H9 (cell line): Measurements from ENCODE around the gene NDC80. TPM values are rescaled to one million over a fixed set of nuclear protein-coding genes. Genes with fewer than 3 reads are reported as not detected.

Experiments
- DNase-seq: peaks from one replicate; pipeline ENCODE4 v3.0.0-alpha.2; 2017
- H2AFZ ChIP-seq: one replicate; pipeline ENCODE4 v1.6.1; 2013; ENCODE audit warnings: mild to moderate bottlenecking, low read length, control low read depth, moderate library complexity
- H2AK5ac ChIP-seq: 2 replicates; pipeline ENCODE4 v1.6.1; 2013; ENCODE audit warnings: low read length, control low read depth, mixed read lengths; ENCODE audit not compliant: insufficient read length
- H2BK120ac ChIP-seq: one replicate; pipeline ENCODE4 v1.6.1; 2013; ENCODE audit warnings: low read depth, mild to moderate bottlenecking, low read length, control low read depth, inconsistent platforms; ENCODE audit not compliant: poor library complexity, severe bottlenecking
- H2BK12ac ChIP-seq: 2 replicates; pipeline ENCODE4 v1.6.1; 2013; ENCODE audit warnings: low read length, control low read depth, mixed read lengths, low read depth; ENCODE audit not compliant: insufficient read length
- H2BK15ac ChIP-seq: 2 replicates; pipeline ENCODE4 v1.6.1; 2013; ENCODE audit warnings: low read depth, low read length, control low read depth
- H2BK20ac ChIP-seq: one replicate; pipeline ENCODE4 v1.6.1; 2013; ENCODE audit warnings: low read depth, mild to moderate bottlenecking, low read length, control low read depth, inconsistent platforms; ENCODE audit not compliant: poor library complexity, severe bottlenecking
- H2BK5ac ChIP-seq: 2 replicates; pipeline ENCODE4 v1.6.1; 2013; ENCODE audit warnings: low read length, control low read depth, mixed read lengths; ENCODE audit not compliant: insufficient read length
- H3K14ac ChIP-seq: 2 replicates; pipeline ENCODE4 v1.6.1; 2013; ENCODE audit warnings: low read length, control low read depth; ENCODE audit not compliant: insufficient read depth
- H3K18ac ChIP-seq: 2 replicates; pipeline ENCODE4 v1.6.1; 2013; ENCODE audit warnings: low read depth, mild to moderate bottlenecking, mixed read lengths, low read length, control low read depth; ENCODE audit not compliant: insufficient read length
- H3K23ac ChIP-seq: 2 replicates; pipeline ENCODE4 v1.6.1; 2013; ENCODE audit warnings: low read length, control low read depth, mixed read lengths, low read depth; ENCODE audit not compliant: insufficient read length
- H3K23me2 ChIP-seq: 2 replicates; pipeline ENCODE4 v1.6.1; 2013; ENCODE audit warnings: low read depth, mild to moderate bottlenecking, mixed read lengths, low read length, control low read depth; ENCODE audit not compliant: insufficient read length, poor library complexity, severe bottlenecking
- H3K27ac ChIP-seq: 2 replicates; pipeline ENCODE4 v1.5.1; 2013; ENCODE audit warnings: low read length, control low read depth, mixed read lengths, low read depth; ENCODE audit not compliant: insufficient read length
- H3K27me3 ChIP-seq: 2 replicates; pipeline ENCODE4 v1.6.1; 2013; ENCODE audit warnings: low read length, control low read depth, inconsistent platforms; ENCODE audit not compliant: insufficient read depth
- H3K4ac ChIP-seq: 2 replicates; pipeline ENCODE4 v1.6.1; 2013; ENCODE audit warnings: low read depth, mild to moderate bottlenecking, control low read depth, inconsistent platforms, low read length, moderate library complexity
- H3K4me1 ChIP-seq: 2 replicates; pipeline ENCODE4 v1.6.1; 2013; ENCODE audit warnings: low read length, control low read depth, inconsistent platforms; ENCODE audit not compliant: insufficient read depth
- H3K4me2 ChIP-seq: 2 replicates; pipeline ENCODE4 v1.6.1; 2013; ENCODE audit warnings: low read length, control low read depth, mixed read lengths; ENCODE audit not compliant: insufficient read length, insufficient read depth
- H3K56ac ChIP-seq: 2 replicates; pipeline ENCODE4 v1.6.1; 2013; ENCODE audit warnings: low read depth, mild to moderate bottlenecking, mixed read lengths, low read length, control low read depth; ENCODE audit not compliant: insufficient read length
- H3K79me1 ChIP-seq: 2 replicates; pipeline ENCODE4 v1.6.1; 2013; ENCODE audit warnings: low read depth, mild to moderate bottlenecking, moderate library complexity, low read length, control low read depth, inconsistent platforms; ENCODE audit not compliant: insufficient read depth, poor library complexity, severe bottlenecking
- H3K79me2 ChIP-seq: 2 replicates; pipeline ENCODE4 v1.6.1; 2013; ENCODE audit warnings: low read length, control low read depth, inconsistent platforms; ENCODE audit not compliant: insufficient read depth
- H3K9ac ChIP-seq: 2 replicates; pipeline ENCODE4 v1.6.1; 2013; ENCODE audit warnings: low read length, control low read depth, mixed read lengths; ENCODE audit not compliant: insufficient read length; ENCODE audit errors: extremely low read depth
- H3K9me3 ChIP-seq: one replicate; pipeline ENCODE4 v1.6.1; 2013; ENCODE audit warnings: low read depth, low read length, inconsistent platforms; ENCODE audit not compliant: control insufficient read depth
- H3T11ph ChIP-seq: one replicate; pipeline ENCODE4 v1.6.1; 2013; ENCODE audit warnings: mild to moderate bottlenecking, low read length, control low read depth, inconsistent platforms
- H4K20me1 ChIP-seq: one replicate; pipeline ENCODE4 v1.6.1; 2013; ENCODE audit not compliant: control insufficient read depth, insufficient read length, insufficient read depth
- H4K5ac ChIP-seq: 2 replicates; pipeline ENCODE4 v1.6.1; 2013; ENCODE audit warnings: low read depth, mild to moderate bottlenecking, mixed read lengths, low read length, control low read depth; ENCODE audit not compliant: insufficient read length
- H4K8ac ChIP-seq: replicated peaks from 2 replicates; pipeline ENCODE4 v1.6.1; 2013; ENCODE audit warnings: low read length, control low read depth, mixed read lengths, low read depth; ENCODE audit not compliant: insufficient read length
- H4K91ac ChIP-seq: 2 replicates; pipeline ENCODE4 v1.6.1; 2013; ENCODE audit warnings: low read depth, mild to moderate bottlenecking, moderate library complexity, mixed read lengths, low read length, control low read depth; ENCODE audit not compliant: insufficient read length
- H3K27ac Mint-ChIP-seq, 3 experiments: 2 replicates in 2 of 3; 3 replicates in 1 of 3; pipeline ENCODE4 v1.8.0; 2020 to 2021; ENCODE audit warnings: mixed read lengths in 3 of 3, mild to moderate bottlenecking in 1 of 3, moderate library complexity in 1 of 3
- H3K27me3 Mint-ChIP-seq: 2 replicates; pipeline ENCODE4 v1.8.0; 2021; ENCODE audit warnings: low read depth, mild to moderate bottlenecking, moderate library complexity, mixed read lengths
- H3K36me3 Mint-ChIP-seq, 3 experiments: 2 replicates in 2 of 3; 3 replicates in 1 of 3; pipeline ENCODE4 v1.8.0; 2020 to 2021; ENCODE audit warnings: low read depth in 3 of 3, mixed read lengths in 3 of 3; ENCODE audit not compliant: insufficient read depth in 1 of 3
- H3K4me1 Mint-ChIP-seq, 2 experiments: 2 replicates each; pipeline ENCODE4 v1.8.0; 2020; ENCODE audit warnings: mixed read lengths in 2 of 2
- H3K4me3 Mint-ChIP-seq, 2 experiments: 2 replicates in 1 of 2; 3 replicates in 1 of 2; pipeline ENCODE4 v1.8.0; 2020 to 2021; ENCODE audit warnings: mild to moderate bottlenecking in 2 of 2, mixed read lengths in 2 of 2, moderate library complexity in 1 of 2
- H3K9me3 Mint-ChIP-seq, 2 experiments: 2 replicates in 1 of 2; 3 replicates in 1 of 2; pipeline ENCODE4 v1.8.0; 2020; ENCODE audit warnings: mild to moderate bottlenecking in 2 of 2, mixed read lengths in 2 of 2, moderate library complexity in 1 of 2
- CTCF ChIP-seq: fragments of 200-600 bp; sonication (generic); conservative IDR thresholded peaks from 3 replicates; pipeline ENCODE4 v1.8.0; 2021; ENCODE audit warnings: antibody characterized with exemption, mild to moderate bottlenecking
- WGBS: extraction: QIAGEN DNeasy Blood & Tissue Kit; methylation state at CpG from one replicate; pipeline ENCODE4 v1.1.7; 2013; ENCODE audit warnings: missing lambda C conversion rate, low lambda C conversion rate, mixed read lengths; ENCODE audit not compliant: insufficient read length; ENCODE audit errors: extremely low coverage; 5-methylcytosine and 5-hydroxymethylcytosine counted together
- total RNA-seq: library from RNA; stranded (reverse); gene quantifications from 2 replicates; pipeline ENCODE4 v1.2.1, GENCODE V29; 2021

NDC80 gene
- total RNA-seq, 1 experiment from 2014 or later = 39.5 TPM

DNA sequence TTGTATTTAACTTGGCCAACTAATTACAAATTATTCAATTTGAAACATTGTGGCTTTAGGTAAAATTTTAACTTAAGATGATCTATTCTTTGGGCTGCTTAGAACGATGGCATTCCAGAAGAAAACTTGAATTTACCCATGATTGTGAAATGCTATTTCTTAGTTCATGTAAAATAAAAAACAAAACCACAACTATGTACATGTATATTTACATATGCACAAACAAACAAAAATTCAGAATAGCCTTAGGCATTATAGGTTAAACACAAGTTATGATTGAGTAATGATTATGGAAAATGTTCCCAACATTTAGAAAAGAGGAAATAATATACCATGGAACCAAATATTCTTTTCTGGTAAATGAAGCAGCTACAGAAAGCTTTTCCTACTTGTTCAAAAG lies 80.6 kb downstream of the NDC80 start:
- no peak overlapping the region for H2AK5ac ChIP-seq
- H3K23me2 ChIP-seq = peaks cover 10% of the 10 kb centered on the region
- H3K27me3 Mint-ChIP-seq = peaks cover 37% of the 10 kb centered on the region
- no peak for DNase-seq
- H4K20me1 ChIP-seq = no peaks in the 10 kb centered on the region
- no peaks in the 10 kb centered on the region for H3K9me3 ChIP-seq
- no peak overlapping the region for H2AFZ ChIP-seq
- peaks cover 17 to 20% of the 10 kb centered on the region in 2 experiments for H3K4me1 Mint-ChIP-seq
- no peak overlapping the region for H3K9ac ChIP-seq
- no peak overlapping the region for H3K27ac Mint-ChIP-seq
- no peak overlapping the region for H3K27ac ChIP-seq
- H2BK20ac ChIP-seq = no peak overlapping the region
- no peak overlapping the region for H3T11ph ChIP-seq
- H4K8ac ChIP-seq = no peak overlapping the region
- H2BK12ac ChIP-seq = no peak overlapping the region
- no peak overlapping the region for H3K4me3 Mint-ChIP-seq
- no peaks in the 10 kb centered on the region for H3K79me1 ChIP-seq
- no peak overlapping the region for H3K4me2 ChIP-seq
- WGBS = no CpG with 5 or more reads among the region's 1 CpG
- no peak overlapping the region for H3K18ac ChIP-seq
- H3K36me3 Mint-ChIP-seq = peaks cover 0 to 3% (median 0%) of the 10 kb centered on the region in 3 experiments; a peak in 2 of 7 replicates
- no peak overlapping the region for H3K4ac ChIP-seq
- no peak overlapping the region for H4K91ac ChIP-seq
- no peak overlapping the region for H2BK5ac ChIP-seq
- H3K79me2 ChIP-seq = peaks cover 2% of the 10 kb centered on the region; the same call in 1 of the 2 replicates
- peaks cover 17% of the 10 kb centered on the region; the same call in 1 of the 2 replicates for H3K27me3 ChIP-seq
- TF ChIP-seq CTCF = no peak
- H4K5ac ChIP-seq = no peak overlapping the region
- H2BK120ac ChIP-seq = no peak overlapping the region
- H3K4me1 ChIP-seq = peaks cover 2% of the 10 kb centered on the region; the same call in 1 of the 2 replicates
- no peak overlapping the region for H3K14ac ChIP-seq
- no peaks in the 10 kb centered on the region; a peak in 1 of 5 replicates for H3K9me3 Mint-ChIP-seq
- H3K56ac ChIP-seq = no peak overlapping the region
- no peak overlapping the region for H2BK15ac ChIP-seq
- H3K23ac ChIP-seq = no peak overlapping the region
